K562 (cell line): ENCODE measurements around the gene PRSS21. TPM values are rescaled to one million over a fixed set of nuclear protein-coding genes. Genes with fewer than 3 reads are reported as not detected.

ENCODE experiments used
- AFF4 ChIP-seq: sonication (generic); formaldehyde crosslinking; IDR thresholded peaks from 2 replicates; pipeline ENCODE4 v1.8.0; 2023; ENCODE audit warnings: mild to moderate bottlenecking, missing genetic modification reagents
- ARHGAP35 ChIP-seq: fragments of 450-650 bp; IDR thresholded peaks from 2 replicates; pipeline ENCODE4 v1.6.1; 2018; ENCODE audit not compliant: partially characterized antibody
- ATF1 ChIP-seq, 2 experiments: fragments of 450-650 bp in 1 of 2; IDR thresholded peaks; 2 replicates each; pipeline ENCODE4 v1.6.1; 2016; ENCODE audit warnings: missing compliant biosample characterization in 1 of 2, missing genetic modification characterization in 1 of 2
- CBX3 ChIP-seq, 2 experiments: IDR thresholded peaks; 1 replicate in 1 of 2; 2 replicates in 1 of 2; pipeline ENCODE4 v1.6.1; 2012; ENCODE audit warnings: inconsistent platforms in 2 of 2, low read length in 2 of 2, borderline replicate concordance in 1 of 2, control low read depth in 1 of 2
- CHD2 ChIP-seq: IDR thresholded peaks from 2 replicates; pipeline ENCODE4 v1.6.1; 2011; ENCODE audit warnings: low read depth, low read length
- E2F5 ChIP-seq: sonication (generic); formaldehyde crosslinking; IDR thresholded peaks from 2 replicates; pipeline ENCODE4 v1.8.0; 2022; ENCODE audit warnings: mild to moderate bottlenecking, missing genetic modification reagents
- E4F1 ChIP-seq: fragments of 250-450 bp; sonication (Bioruptor Pico); IDR thresholded peaks from 2 replicates; pipeline ENCODE4 v1.5.0; 2021; ENCODE audit warnings: mild to moderate bottlenecking, borderline replicate concordance
- EZH2 ChIP-seq: IDR thresholded peaks from 2 replicates; pipeline ENCODE4 v1.6.1; 2012; ENCODE audit warnings: low read depth, mild to moderate bottlenecking, inconsistent platforms, low read length, borderline replicate concordance
- KAT2B ChIP-seq: IDR thresholded peaks from one replicate; pipeline ENCODE4 v1.6.1; 2012; ENCODE audit warnings: low read depth, mild to moderate bottlenecking, control low read depth, inconsistent platforms, low read length, moderate library complexity
- KDM1A ChIP-seq, 2 experiments: fragments of 450-650 bp; IDR thresholded peaks; 2 replicates each; pipeline ENCODE4 v1.6.1; 2016; ENCODE audit warnings: mild to moderate bottlenecking in 2 of 2
- KLF1 ChIP-seq: fragments of 450-650 bp; IDR thresholded peaks from 2 replicates; pipeline ENCODE4 v1.6.1; 2016; ENCODE audit warnings: missing genetic modification characterization, missing compliant biosample characterization
- MCM3 ChIP-seq: fragments of 450-650 bp; IDR thresholded peaks from 2 replicates; pipeline ENCODE4 v1.6.1; 2016
- MCM7 ChIP-seq, 2 experiments: fragments of 450-650 bp; IDR thresholded peaks; 2 replicates each; pipeline ENCODE4 v1.6.1; 2016 to 2018
- TCF3 ChIP-seq: sonication (generic); formaldehyde crosslinking; IDR thresholded peaks from 2 replicates; pipeline ENCODE4 v1.4.0; 2020; ENCODE audit warnings: mild to moderate bottlenecking, missing genetic modification reagents
- THAP7 ChIP-seq: fragments of 250-450 bp; sonication (Bioruptor Pico); IDR thresholded peaks from 2 replicates; pipeline ENCODE4 v1.5.0; 2021
- THRAP3 ChIP-seq: fragments of 450-650 bp; IDR thresholded peaks from 2 replicates; pipeline ENCODE4 v1.6.1; 2016; ENCODE audit warnings: mild to moderate bottlenecking, inconsistent platforms, borderline replicate concordance
- XRCC3 ChIP-seq: fragments of 450-650 bp; IDR thresholded peaks from 2 replicates; pipeline ENCODE4 v1.6.1; 2017; ENCODE audit warnings: mild to moderate bottlenecking, moderate library complexity
- YBX1 ChIP-seq: fragments of 450-650 bp; IDR thresholded peaks from 2 replicates; pipeline ENCODE4 v1.7.1; 2016; ENCODE audit warnings: mild to moderate bottlenecking
- ZEB2 ChIP-seq: fragments of 450-650 bp; IDR thresholded peaks from 2 replicates; pipeline ENCODE4 v1.6.1; 2016
- ZNF217 ChIP-seq: sonication (generic); formaldehyde crosslinking; IDR thresholded peaks from 2 replicates; pipeline ENCODE4 v1.8.0; 2022; ENCODE audit warnings: mild to moderate bottlenecking, missing genetic modification reagents
- ZNF444 ChIP-seq: fragments of 250-450 bp; sonication (Bioruptor Pico); IDR thresholded peaks from 2 replicates; pipeline ENCODE4 v1.4.0; 2020; ENCODE audit warnings: mild to moderate bottlenecking, moderate library complexity
- ZNF707 ChIP-seq: fragments of 250-450 bp; sonication (Bioruptor Pico); conservative IDR thresholded peaks from 2 replicates; pipeline ENCODE4 v1.8.0; 2022; ENCODE audit warnings: inconsistent platforms, mild to moderate bottlenecking, moderate library complexity
- ZNF75A ChIP-seq: fragments of 450-650 bp; formaldehyde crosslinking; IDR thresholded peaks from 2 replicates; pipeline ENCODE4 v1.4.0; 2020; ENCODE audit warnings: mild to moderate bottlenecking
- ZNF830 ChIP-seq: fragments of 250-450 bp; sonication (Bioruptor Pico); IDR thresholded peaks from 2 replicates; pipeline ENCODE4 v1.5.0; 2021; ENCODE audit warnings: mild to moderate bottlenecking
- polyA plus RNA-seq, 8 experiments: library from polyadenylated mRNA; depleted of rRNA in 4 of 8; stranded (reverse) in 5 of 8; unstranded in 3 of 8; fragments of >200 nt; fragmentation: Nextera tagmentation in 2 of 8; fragmentation: Illumina TruSeq in 1 of 8; extraction: Ambion mirVana in 2 of 8; extraction: Trizol in 1 of 8; gene quantifications; 2 replicates each; pipeline versions ENCODE4 v1.2.1 to v1.2.3, GENCODE V29; 2011 to 2014; ENCODE audit warnings: inconsistent platforms in 1 of 8, missing spikeins in 1 of 8
- total RNA-seq, 7 experiments: library from RNA; depleted of rRNA in 6 of 7; stranded (reverse); fragments of >200 nt in 6 of 7; fragmentation: Illumina TruSeq in 2 of 7; extraction: Trizol in 2 of 7; gene quantifications; 2 replicates each; pipeline versions ENCODE4 v1.2.1 to v1.2.3, GENCODE V29; 2011 to 2021; ENCODE audit warnings: low replicate concordance in 1 of 7

The PRSS21 gene
- total and polyA plus RNA-seq, 9 of the 15 experiments (the other 6 are each of a cell fraction or from before 2014, with no cell fraction given), result 12.1 to 121 (median 61.3) TPM

GRCh38 chr16:2842340-2843000 is 25.4 kb downstream of the PRSS21 start (continued):
- no peak for TF ChIP-seq TCF3 (CRISPR knock-in tag)
- TF ChIP-seq E4F1 (CRISPR knock-in tag), result no peak
- TF ChIP-seq ZNF830, result no peak
- TF ChIP-seq MCM3, result no peak
- no peak for TF ChIP-seq ARHGAP35
- no peak for TF ChIP-seq ZNF217 (CRISPR knock-in tag)
- TF ChIP-seq E2F5 (CRISPR knock-in tag), result no peak
- TF ChIP-seq THRAP3, result 0 out of 2 replicates have a peak, but pooled peaks have one; percentile 60
- no peak for TF ChIP-seq KDM1A (IDR thresholded peaks at IDR 0.05)
- TF ChIP-seq ZNF75A (CRISPR knock-in tag), result no peak
- no peak for TF ChIP-seq XRCC3
- no peak for TF ChIP-seq EZH2
- no peak for TF ChIP-seq ZNF707 (CRISPR knock-in tag)
- TF ChIP-seq ATF1 (CRISPR knock-in tag; IDR thresholded peaks at IDR 0.05), result peak; percentile 57; the same call in 1 of the 2 replicates
- TF ChIP-seq ATF1 (tag; IDR thresholded peaks at IDR 0.05), result peak; percentile 89
- no peak for TF ChIP-seq KAT2B
- TF ChIP-seq YBX1, result no peak
- TF ChIP-seq MCM7 (IDR thresholded peaks at IDR 0.05), result no peak
- TF ChIP-seq AFF4 (CRISPR knock-in tag), result no peak
- TF ChIP-seq ZNF444 (CRISPR knock-in tag), result no peak
- no peak; the same call in 1 of the 2 replicates for TF ChIP-seq ZEB2
- no peak for TF ChIP-seq THAP7 (CRISPR knock-in tag)
- TF ChIP-seq CBX3 (IDR thresholded peaks at IDR 0.05; ENCODE audit: borderline replicate concordance in 1 of 2, low read length in 2 of 2), result peak in 1 of 2 experiments; percentile 92; a peak in 2 of 3 replicates
- TF ChIP-seq CHD2, result no peak
- 0 out of 2 replicates have a peak, but pooled peaks have one; percentile 32 for TF ChIP-seq KLF1 (tag)
